Smooth muscle cell (in vitro differentiated cells): ENCODE data around the gene TRAM1L1. TPM values are rescaled to one million over a fixed set of nuclear protein-coding genes. Genes with fewer than 3 reads are reported as not detected.

Experiments used
- DNase-seq: peaks from one replicate; lab custom pipeline; 2025; ENCODE audit not compliant: unreplicated experiment; lab: John Stamatoyannopoulos, UW
- H2AFZ ChIP-seq: fragments of 200-600 bp; sonication (generic); 2 replicates; pipeline ENCODE4 v1.6.0; 2016; ENCODE audit warnings: antibody characterized with exemption, low read depth, mild to moderate bottlenecking
- H3F3A ChIP-seq: fragments of 200-600 bp; sonication (generic); 2 replicates; pipeline ENCODE4 v1.6.0; 2017; ENCODE audit warnings: antibody characterized with exemption, low read depth
- H3K27ac ChIP-seq: fragments of 200-600 bp; sonication (generic); 2 replicates; pipeline ENCODE4 v1.5.1; 2016; ENCODE audit warnings: low read depth, mild to moderate bottlenecking
- H3K27me3 ChIP-seq: fragments of 200-600 bp; sonication (generic); 2 replicates; pipeline ENCODE4 v1.6.1; 2016; ENCODE audit warnings: low read depth, mild to moderate bottlenecking
- H3K36me3 ChIP-seq: fragments of 200-600 bp; sonication (generic); 2 replicates; pipeline ENCODE4 v1.5.1; 2016; ENCODE audit warnings: low read depth
- H3K4me1 ChIP-seq: fragments of 200-600 bp; sonication (generic); 2 replicates; pipeline ENCODE4 v1.5.1; 2016; ENCODE audit warnings: low read depth
- H3K4me2 ChIP-seq: fragments of 200-600 bp; sonication (generic); 2 replicates; pipeline ENCODE4 v1.6.0; 2016; ENCODE audit warnings: mild to moderate bottlenecking
- H3K4me3 ChIP-seq: fragments of 200-600 bp; sonication (generic); 2 replicates; pipeline ENCODE4 v1.5.1; 2016; ENCODE audit warnings: mild to moderate bottlenecking
- H3K79me2 ChIP-seq: fragments of 200-600 bp; sonication (generic); 2 replicates; pipeline ENCODE4 v1.6.0; 2016; ENCODE audit warnings: low read depth, mild to moderate bottlenecking
- H3K9ac ChIP-seq: fragments of 200-600 bp; sonication (generic); 2 replicates; pipeline ENCODE4 v1.6.0; 2016; ENCODE audit warnings: low read depth
- H3K9me3 ChIP-seq: fragments of 200-600 bp; sonication (generic); replicated peaks from 2 replicates; pipeline ENCODE4 v1.5.1; 2016; ENCODE audit warnings: low read depth
- H4K20me1 ChIP-seq: fragments of 200-600 bp; sonication (generic); 2 replicates; pipeline ENCODE4 v1.6.0; 2016; ENCODE audit warnings: low read depth
- WGBS: methylation state at CpG from one replicate; pipeline ENCODE4 v1.1.7; 2016; ENCODE audit warnings: low lambda C conversion rate; 5-methylcytosine and 5-hydroxymethylcytosine counted together
- polyA plus RNA-seq: library from polyadenylated mRNA; unstranded; fragments of >200 nt; fragmentation: Nextera tagmentation; extraction: Ambion mirVana; gene quantifications from 2 replicates; pipeline ENCODE4 v1.2.1, GENCODE V29; 2016
- total RNA-seq: library from RNA; depleted of rRNA; stranded (reverse); fragments of >200 nt; gene quantifications from 2 replicates; pipeline ENCODE4 v1.2.3, GENCODE V29; 2014
- TF ChIP-seq, protein P1 (sequence below): fragments of 200-600 bp; sonication (generic); IDR thresholded peaks from 2 replicates; pipeline ENCODE4 v1.5.1; 2017; ENCODE audit warnings: borderline replicate concordance, mild to moderate bottlenecking, antibody characterized with exemption; ENCODE audit not compliant: insufficient read depth, poor library complexity, severe bottlenecking

Gene TRAM1L1
- 5.4 and 6.7 TPM in 2 replicates for total RNA-seq
- polyA plus RNA-seq, result 2.6 and 3.7 TPM in 2 replicates

DNA sequence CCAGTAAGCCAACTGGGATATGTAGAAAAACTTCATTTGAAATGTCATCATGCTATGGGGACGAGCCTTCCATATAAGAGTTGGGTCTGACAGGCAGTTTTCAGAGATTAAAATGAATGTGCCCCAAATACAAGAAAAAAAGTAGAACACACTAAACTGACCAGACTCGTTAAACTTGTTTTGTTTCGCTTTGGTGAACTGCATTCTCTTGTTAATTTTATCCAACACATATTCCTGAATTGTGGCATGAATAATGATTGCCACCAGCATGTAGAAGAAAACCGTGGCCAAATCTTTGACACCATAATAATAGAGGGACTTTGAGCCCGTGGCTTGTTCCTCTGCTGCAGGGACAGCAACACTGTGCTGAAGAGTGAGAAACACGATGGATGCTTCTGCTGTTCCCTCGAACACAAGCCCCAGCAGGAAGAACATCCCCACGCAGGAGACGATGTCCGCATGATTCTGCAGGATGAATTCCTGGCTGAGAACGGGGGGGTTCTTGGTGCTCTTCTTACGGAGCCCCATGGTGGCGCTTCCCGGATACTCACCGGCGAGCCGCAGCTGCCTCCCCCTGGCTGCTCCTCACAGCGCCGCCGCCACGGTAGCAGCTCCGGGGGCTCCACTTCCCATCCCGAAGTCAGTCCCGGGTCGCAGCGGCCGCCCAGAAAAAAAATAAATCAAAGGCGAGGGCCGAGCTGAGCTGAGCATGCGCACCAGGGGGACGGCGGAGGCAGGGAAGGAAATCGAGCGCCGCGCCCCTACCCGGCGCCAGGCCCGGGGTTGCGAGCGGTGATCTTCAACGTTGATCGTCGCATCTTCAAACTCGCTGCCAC, at the start of gene TRAM1L1:
TSS of gene TRAM1L1 (minus strand) at position 711 of the 836 bp plus-strand sequence. CDS start at position 528, 183 bp downstream.
- TF ChIP-seq, protein P1, sequence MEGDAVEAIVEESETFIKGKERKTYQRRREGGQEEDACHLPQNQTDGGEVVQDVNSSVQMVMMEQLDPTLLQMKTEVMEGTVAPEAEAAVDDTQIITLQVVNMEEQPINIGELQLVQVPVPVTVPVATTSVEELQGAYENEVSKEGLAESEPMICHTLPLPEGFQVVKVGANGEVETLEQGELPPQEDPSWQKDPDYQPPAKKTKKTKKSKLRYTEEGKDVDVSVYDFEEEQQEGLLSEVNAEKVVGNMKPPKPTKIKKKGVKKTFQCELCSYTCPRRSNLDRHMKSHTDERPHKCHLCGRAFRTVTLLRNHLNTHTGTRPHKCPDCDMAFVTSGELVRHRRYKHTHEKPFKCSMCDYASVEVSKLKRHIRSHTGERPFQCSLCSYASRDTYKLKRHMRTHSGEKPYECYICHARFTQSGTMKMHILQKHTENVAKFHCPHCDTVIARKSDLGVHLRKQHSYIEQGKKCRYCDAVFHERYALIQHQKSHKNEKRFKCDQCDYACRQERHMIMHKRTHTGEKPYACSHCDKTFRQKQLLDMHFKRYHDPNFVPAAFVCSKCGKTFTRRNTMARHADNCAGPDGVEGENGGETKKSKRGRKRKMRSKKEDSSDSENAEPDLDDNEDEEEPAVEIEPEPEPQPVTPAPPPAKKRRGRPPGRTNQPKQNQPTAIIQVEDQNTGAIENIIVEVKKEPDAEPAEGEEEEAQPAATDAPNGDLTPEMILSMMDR, result no peak
- Histone ChIP-seq H3K27me3 (no peaks in the 10 kb centered on the region), H3F3A (no peaks in the 10 kb centered on the region), H3K4me1 (peaks cover 3% of the 10 kb centered on the region), H3K9me3 (no peaks in the 10 kb centered on the region), H3K9ac (peak within 1 kb of the TSS; percentile 60), H3K36me3 (no peaks in the 10 kb centered on the region), H3K27ac (peak within 1 kb of the TSS; percentile 53), H4K20me1 (no peaks in the 10 kb centered on the region), H3K79me2 (no peaks in the 10 kb centered on the region), H2AFZ (peak within 1 kb of the TSS; percentile 98), H3K4me2 (peak within 1 kb of the TSS; percentile 83), H3K4me3 (peak within 1 kb of the TSS; percentile 79)
- WGBS, result 9% methylated on average over 45 of the region's 45 CpGs
- peak; percentile 44 for DNase-seq

DNA sequence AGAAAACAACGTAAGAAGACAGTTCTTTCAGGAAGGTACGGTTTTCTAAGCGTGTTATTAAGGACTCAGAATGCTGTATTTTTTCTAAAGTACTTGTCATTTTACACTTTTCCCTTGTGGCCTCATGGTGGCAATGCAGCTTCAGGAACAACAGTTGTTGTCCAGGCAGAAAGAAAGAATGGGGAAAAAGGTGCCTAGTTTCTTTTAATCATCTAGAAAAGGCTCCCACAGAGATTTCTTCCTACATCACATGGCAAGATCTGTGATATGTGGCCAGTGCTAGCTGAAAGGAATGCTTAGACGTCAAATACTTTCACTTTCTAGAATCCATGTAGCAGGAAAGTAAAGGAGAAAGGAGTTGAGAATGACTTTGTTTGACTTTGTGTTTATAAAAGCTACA, 49.0 kb upstream of the TRAM1L1 start:
- H4K20me1 ChIP-seq, result no peaks in the 10 kb centered on the region
- H3K27ac ChIP-seq, result no peak overlapping the region
- peak overlapping the region; percentile 73 for H2AFZ ChIP-seq
- no peak for DNase-seq
- no peaks in the 10 kb centered on the region for H3K9me3 ChIP-seq
- no peaks in the 10 kb centered on the region for H3F3A ChIP-seq
- no peak overlapping the region for H3K9ac ChIP-seq
- H3K4me3 ChIP-seq, result peak overlapping the region; percentile 9
- WGBS, result 22% methylated on average over 4 of the region's 4 CpGs
- H3K4me1 ChIP-seq, result peaks cover 2% of the 10 kb centered on the region
- TF ChIP-seq, protein P1, result peak; percentile 65
- H3K4me2 ChIP-seq, result peak overlapping the region; percentile 74
- H3K27me3 ChIP-seq, result no peaks in the 10 kb centered on the region
- H3K79me2 ChIP-seq, result no peaks in the 10 kb centered on the region
- no peaks in the 10 kb centered on the region for H3K36me3 ChIP-seq

GRCh38 chr4:117096886-117097285, 11.5 kb upstream of the TRAM1L1 start:
- Histone ChIP-seq H3K4me2 (no peak overlapping the region), H3K9ac (no peak overlapping the region), H3K27me3 (no peaks in the 10 kb centered on the region), H3K4me3 (no peak overlapping the region), H2AFZ (no peak overlapping the region), H3K27ac (no peak overlapping the region), H3K4me1 (no peaks in the 10 kb centered on the region), H3F3A (no peaks in the 10 kb centered on the region), H3K36me3 (no peaks in the 10 kb centered on the region), H3K9me3 (no peaks in the 10 kb centered on the region), H4K20me1 (no peaks in the 10 kb centered on the region), H3K79me2 (no peaks in the 10 kb centered on the region)
- TF ChIP-seq, protein P1, result no peak
- DNase-seq, result no peak

DNA sequence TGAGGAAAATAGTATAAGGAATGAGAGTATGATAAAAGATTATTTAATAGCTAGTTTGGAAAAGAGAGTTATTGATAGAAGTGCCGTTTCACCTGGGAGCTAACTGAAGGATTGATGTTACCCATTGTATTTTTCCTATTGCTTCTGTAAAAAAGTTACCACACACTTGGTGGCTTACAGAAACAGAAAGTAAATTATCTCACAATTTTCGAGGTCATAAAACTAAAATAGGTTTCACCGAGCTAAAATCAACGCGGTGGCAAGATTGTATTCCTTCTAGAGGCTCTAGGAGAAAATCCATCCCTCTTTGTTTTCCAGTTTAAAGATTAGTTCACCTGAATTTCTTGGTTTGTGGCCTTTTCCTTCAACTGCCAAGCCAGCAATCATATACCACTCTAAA, 11.1 kb upstream of the TRAM1L1 start:
- no peak for DNase-seq
- Histone ChIP-seq H3K4me2 (no peak overlapping the region), H3K36me3 (no peaks in the 10 kb centered on the region), H3K4me3 (no peak overlapping the region), H2AFZ (no peak overlapping the region), H3K9me3 (no peaks in the 10 kb centered on the region), H3K4me1 (no peaks in the 10 kb centered on the region), H3K27ac (no peak overlapping the region), H3K79me2 (no peaks in the 10 kb centered on the region), H4K20me1 (no peaks in the 10 kb centered on the region), H3K27me3 (no peaks in the 10 kb centered on the region), H3F3A (no peaks in the 10 kb centered on the region), H3K9ac (no peak overlapping the region)
- TF ChIP-seq, protein P1, result no peak
- 92% methylated on average over 5 of the region's 5 CpGs for WGBS
